ENCODE results near the gene ENPP6. TPM values are rescaled to one million over a fixed set of nuclear protein-coding genes. Genes with fewer than 3 reads are reported as not detected.

The ENPP6 gene
- total and polyA plus RNA-seq, 2 of the 13 experiments (the other 11 are each of a cell fraction or from before 2014, with no cell fraction given): not detected

- Histone ChIP-seq H3K4me1 (ENCODE audit: insufficient read depth, low read length) (no peaks in the 10 kb centered on the region), H2AFZ (ENCODE audit: low read length) (no peak overlapping the region), H3K4me3 (replicated peaks in 1 of 3; ENCODE audit: insufficient read depth in 1 of 3, low read depth in 2 of 3, low read length in 3 of 3) (no peak overlapping the region), H3K9me3 (ENCODE audit: low read length) (no peaks in the 10 kb centered on the region), H4K20me1 (ENCODE audit: insufficient read depth, low read length) (no peaks in the 10 kb centered on the region), H3K4me2 (ENCODE audit: low read depth, low read length) (no peak overlapping the region), H3K9ac (ENCODE audit: insufficient read depth, low read depth, low read length) (no peak overlapping the region), H3K36me3 (replicated peaks in 1 of 2; ENCODE audit: control insufficient read depth in 1 of 2, insufficient read depth in 2 of 2, low read length in 2 of 2) (no peaks in the 10 kb centered on the region), H3K79me2 (ENCODE audit: insufficient read depth, low read length) (no peaks in the 10 kb centered on the region), H3K27ac (ENCODE audit: extremely low read length, insufficient read depth, low read length) (no peak overlapping the region), H3K27me3 (ENCODE audit: control insufficient read depth in 1 of 2, insufficient read depth in 2 of 2, low read length in 2 of 2) (no peaks in the 10 kb centered on the region; a peak in 2 of 5 replicates)
- TF ChIP-seq JARID2 (CRISPR knock-in tag; IDR thresholded peaks at IDR 0.05; ENCODE audit: insufficient replicate concordance) (no peak), CEBPZ (IDR thresholded peaks at IDR 0.05; ENCODE audit: low read length) (no peak), ZNF619 (CRISPR knock-in tag; IDR thresholded peaks at IDR 0.05) (no peak), MBNL3 (CRISPR knock-in tag; conservative IDR thresholded peaks at IDR 0.05) (no peak), HIVEP1 (CRISPR knock-in tag; IDR thresholded peaks at IDR 0.05) (no peak), FOSL2 (CRISPR knock-in tag; IDR thresholded peaks at IDR 0.05) (no peak)
- TF ChIP-seq, protein P1, sequence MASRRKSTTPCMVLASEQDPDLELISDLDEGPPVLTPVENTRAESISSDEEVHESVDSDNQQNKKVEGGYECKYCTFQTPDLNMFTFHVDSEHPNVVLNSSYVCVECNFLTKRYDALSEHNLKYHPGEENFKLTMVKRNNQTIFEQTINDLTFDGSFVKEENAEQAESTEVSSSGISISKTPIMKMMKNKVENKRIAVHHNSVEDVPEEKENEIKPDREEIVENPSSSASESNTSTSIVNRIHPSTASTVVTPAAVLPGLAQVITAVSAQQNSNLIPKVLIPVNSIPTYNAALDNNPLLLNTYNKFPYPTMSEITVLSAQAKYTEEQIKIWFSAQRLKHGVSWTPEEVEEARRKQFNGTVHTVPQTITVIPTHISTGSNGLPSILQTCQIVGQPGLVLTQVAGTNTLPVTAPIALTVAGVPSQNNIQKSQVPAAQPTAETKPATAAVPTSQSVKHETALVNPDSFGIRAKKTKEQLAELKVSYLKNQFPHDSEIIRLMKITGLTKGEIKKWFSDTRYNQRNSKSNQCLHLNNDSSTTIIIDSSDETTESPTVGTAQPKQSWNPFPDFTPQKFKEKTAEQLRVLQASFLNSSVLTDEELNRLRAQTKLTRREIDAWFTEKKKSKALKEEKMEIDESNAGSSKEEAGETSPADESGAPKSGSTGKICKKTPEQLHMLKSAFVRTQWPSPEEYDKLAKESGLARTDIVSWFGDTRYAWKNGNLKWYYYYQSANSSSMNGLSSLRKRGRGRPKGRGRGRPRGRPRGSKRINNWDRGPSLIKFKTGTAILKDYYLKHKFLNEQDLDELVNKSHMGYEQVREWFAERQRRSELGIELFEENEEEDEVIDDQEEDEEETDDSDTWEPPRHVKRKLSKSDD (CRISPR knock-in tag; IDR thresholded peaks at IDR 0.05; ENCODE audit: low read depth): no peak
- TF ChIP-seq, protein P2, sequence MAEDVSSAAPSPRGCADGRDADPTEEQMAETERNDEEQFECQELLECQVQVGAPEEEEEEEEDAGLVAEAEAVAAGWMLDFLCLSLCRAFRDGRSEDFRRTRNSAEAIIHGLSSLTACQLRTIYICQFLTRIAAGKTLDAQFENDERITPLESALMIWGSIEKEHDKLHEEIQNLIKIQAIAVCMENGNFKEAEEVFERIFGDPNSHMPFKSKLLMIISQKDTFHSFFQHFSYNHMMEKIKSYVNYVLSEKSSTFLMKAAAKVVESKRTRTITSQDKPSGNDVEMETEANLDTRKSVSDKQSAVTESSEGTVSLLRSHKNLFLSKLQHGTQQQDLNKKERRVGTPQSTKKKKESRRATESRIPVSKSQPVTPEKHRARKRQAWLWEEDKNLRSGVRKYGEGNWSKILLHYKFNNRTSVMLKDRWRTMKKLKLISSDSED (CRISPR knock-in tag; IDR thresholded peaks at IDR 0.05): no peak
- DNase-seq (ENCODE audit: low spot score) (no peak), ATAC-seq (no peak), FAIRE-seq (no peak)
- BruUV-seq (replicated peaks): no TSS peak
- in situ Hi-C loops (cut with HindIII; ENCODE audit: extremely low pct_ligation_motif_present, low pct_unique_long_range_greater_than_20kb): no loop called here
- ChIA-PET CTCF (ENCODE audit: low intra/inter-chr PET ratio, low total read pairs) (no interaction called here), POLR2A (no interaction called here)
- intact Hi-C loops (cut with micrococcal nuclease; ENCODE audit: unreplicated experiment): no loop called here
- WGBS (ENCODE audit: low lambda C conversion rate): 44% methylated on average over 6 of the region's 6 CpGs
Measured at GRCh38 chr4:184058026-184058425, 159.6 kb downstream of the ENPP6 start.

All from HepG2 (cell line).